Measurements from ENCODE around the gene PCDHGA9.
"Not testable (repeated sequence)": the region's sequence is repeated elsewhere in the genome, so short reads cannot be mapped to it uniquely, and the experiment has no call there.

The PCDHGA9 gene

DNA sequence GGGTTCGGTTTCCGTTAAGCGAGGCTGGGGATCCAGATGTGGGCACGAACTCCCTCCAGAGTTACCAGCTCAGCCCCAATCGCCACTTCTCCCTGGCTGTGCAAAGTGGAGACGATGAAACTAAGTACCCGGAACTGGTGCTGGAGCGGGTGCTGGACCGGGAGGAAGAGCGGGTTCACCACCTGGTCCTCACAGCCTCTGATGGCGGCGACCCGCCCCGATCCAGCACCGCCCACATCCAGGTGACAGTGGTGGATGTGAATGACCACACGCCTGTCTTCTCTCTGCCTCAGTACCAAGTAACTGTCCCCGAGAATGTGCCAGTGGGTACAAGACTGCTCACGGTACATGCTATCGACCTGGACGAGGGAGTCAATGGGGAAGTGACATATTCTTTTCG, 19.2 kb upstream of the PCDHGA9 start:
- in situ Hi-C loops (cut with MboI; ENCODE audit: low sequenced_read_pairs): no loop called here

DNA sequence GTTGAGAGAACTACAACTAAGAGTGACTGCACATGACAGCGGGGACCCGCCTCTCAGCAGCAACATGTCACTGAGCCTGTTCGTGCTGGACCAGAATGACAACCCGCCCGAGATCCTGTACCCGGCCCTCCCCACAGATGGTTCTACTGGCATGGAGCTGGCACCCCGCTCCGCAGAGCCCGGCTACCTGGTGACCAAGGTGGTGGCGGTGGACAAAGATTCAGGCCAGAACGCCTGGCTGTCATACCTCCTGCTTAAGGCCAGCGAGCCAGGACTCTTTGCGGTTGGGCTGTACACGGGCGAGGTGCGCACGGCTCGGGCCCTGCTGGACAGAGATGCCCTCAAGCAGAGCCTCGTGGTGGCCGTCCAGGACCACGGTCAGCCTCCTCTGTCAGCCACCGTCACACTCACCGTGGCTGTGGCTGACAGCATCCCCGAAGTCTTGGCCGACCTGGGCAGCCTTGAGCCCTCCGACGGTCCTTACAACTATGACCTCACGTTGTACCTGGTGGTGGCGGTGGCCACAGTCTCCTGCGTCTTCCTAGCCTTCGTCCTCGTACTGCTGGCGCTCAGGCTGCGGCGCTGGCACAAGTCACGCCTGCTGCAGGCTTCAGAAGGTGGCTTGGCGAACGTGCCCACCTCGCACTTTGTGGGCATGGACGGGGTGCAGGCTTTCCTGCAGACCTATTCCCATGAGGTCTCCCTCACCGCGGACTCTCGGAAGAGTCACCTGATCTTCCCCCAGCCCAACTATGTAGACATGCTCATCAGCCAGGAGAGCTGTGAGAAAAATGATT, 17.9 kb upstream of the PCDHGA9 start:
- in situ Hi-C loops (cut with MboI; ENCODE audit: low sequenced_read_pairs): no loop called here

DNA sequence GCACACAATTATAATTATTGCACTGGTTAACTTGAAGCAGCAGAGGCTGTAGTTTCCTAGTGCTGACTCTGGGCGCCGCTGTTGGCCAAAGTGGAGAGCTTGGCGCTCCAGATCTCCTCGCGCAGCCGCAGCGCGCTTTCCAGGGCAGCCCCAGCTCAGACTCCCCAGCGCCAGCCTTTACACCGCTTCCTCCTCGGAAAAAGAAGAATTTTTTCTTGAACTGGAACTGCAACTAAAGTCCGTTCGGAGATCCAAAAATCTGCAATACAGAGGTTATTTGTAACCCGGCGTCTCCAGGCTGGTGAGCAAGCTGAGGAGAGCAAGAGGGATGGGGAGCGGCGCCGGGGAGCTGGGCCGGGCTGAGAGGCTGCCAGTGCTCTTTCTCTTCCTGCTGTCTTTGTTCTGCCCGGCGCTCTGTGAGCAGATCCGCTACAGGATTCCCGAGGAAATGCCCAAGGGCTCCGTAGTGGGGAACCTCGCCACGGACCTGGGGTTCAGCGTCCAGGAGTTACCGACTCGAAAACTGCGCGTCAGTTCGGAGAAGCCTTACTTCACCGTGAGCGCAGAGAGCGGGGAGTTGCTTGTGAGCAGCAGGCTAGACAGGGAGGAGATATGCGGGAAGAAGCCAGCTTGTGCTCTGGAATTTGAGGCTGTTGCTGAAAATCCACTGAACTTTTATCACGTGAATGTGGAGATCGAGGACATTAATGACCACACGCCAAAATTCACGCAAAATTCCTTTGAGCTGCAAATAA, 14.8 kb upstream of the PCDHGA9 start, which contains the start of gene PCDHGB4:
Gene PCDHGB4 (plus strand): TSS at position 142 of the 755 bp plus-strand sequence. CDS start 187 bp downstream, at position 329.
- in situ Hi-C loops (cut with MboI; ENCODE audit: low sequenced_read_pairs): not testable (repeated sequence)

DNA sequence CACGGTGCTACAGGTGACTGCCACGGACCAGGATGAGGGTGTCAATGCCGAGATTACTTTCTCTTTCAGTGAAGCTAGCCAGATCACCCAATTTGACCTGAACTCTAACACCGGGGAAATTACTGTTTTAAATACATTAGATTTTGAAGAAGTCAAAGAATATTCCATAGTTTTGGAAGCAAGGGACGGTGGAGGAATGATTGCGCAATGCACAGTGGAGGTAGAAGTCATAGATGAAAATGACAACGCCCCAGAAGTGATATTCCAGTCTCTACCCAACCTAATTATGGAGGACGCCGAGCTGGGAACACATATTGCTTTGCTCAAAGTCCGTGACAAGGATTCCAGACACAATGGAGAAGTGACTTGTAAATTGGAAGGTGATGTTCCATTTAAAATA, 13.9 kb upstream of the PCDHGA9 start:
- in situ Hi-C loops (cut with MboI; ENCODE audit: low sequenced_read_pairs): no loop called here

DNA sequence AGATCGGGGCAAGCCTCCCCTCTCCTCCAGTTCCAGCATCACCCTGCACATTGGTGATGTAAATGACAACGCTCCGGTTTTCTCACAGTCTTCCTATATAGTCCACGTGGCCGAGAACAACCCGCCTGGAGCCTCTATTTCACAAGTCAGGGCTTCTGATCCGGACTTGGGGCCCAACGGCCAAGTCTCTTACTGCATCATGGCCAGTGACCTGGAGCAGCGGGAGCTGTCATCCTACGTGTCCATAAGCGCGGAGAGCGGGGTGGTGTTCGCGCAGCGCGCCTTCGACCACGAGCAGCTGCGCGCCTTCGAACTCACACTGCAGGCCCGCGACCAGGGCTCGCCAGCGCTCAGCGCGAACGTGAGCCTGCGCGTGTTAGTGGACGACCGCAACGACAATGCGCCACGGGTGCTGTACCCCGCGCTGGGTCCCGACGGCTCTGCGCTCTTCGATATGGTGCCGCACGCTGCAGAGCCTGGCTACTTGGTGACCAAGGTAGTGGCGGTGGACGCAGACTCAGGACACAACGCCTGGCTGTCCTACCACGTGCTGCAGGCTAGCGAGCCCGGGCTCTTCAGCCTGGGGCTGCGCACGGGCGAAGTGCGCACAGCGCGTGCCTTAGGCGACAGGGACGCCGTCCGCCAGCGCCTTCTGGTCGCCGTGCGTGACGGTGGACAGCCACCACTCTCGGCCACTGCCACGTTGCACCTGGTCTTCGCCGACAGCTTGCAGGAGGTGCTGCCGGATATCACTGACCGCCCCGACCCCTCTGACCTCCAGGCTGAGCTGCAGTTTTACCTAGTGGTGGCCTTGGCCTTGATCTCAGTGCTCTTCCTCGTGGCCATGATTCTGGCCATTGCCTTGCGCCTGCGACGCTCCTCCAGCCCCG, 13.2 kb upstream of the PCDHGA9 start:
- in situ Hi-C loops (cut with MboI; ENCODE audit: low sequenced_read_pairs): no loop called here

DNA sequence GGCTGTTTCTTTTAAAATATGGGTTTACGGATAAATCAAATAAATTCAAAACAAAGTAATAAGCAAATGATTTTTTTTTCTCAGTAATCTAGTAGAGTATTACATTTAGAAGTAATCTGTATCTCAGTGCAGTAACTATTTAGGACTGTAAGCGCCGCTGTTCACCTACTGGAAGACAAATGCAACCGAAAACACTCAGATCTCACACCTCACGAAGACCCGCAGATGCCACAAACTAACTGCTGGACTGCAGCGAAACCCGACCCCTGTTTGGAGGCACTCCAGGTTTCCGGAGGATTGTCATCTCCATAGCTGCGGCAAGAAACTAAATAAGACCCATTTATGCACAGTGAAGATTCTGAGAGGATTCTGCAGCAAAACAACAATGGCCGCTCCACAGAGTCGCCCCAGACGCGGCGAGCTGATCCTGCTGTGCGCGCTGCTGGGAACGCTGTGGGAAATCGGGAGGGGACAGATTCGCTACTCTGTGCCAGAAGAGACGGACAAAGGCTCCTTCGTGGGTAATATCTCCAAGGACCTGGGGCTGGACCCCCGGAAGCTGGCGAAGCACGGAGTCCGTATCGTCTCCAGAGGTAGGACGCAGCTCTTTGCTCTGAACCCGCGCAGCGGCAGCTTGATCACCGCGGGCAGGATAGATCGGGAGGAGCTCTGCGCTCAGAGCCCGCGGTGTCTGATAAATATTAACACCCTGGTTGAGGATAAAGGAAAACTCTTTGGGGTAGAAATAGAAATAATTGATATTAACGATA, 10.0 kb upstream of the PCDHGA9 start, which contains the start of gene PCDHGA8:
Gene PCDHGA8 (plus strand): TSS at position 205 of the 770 bp plus-strand sequence. CDS start 181 bp downstream, at position 386.
- in situ Hi-C loops (cut with MboI; ENCODE audit: low sequenced_read_pairs): no loop called here

DNA sequence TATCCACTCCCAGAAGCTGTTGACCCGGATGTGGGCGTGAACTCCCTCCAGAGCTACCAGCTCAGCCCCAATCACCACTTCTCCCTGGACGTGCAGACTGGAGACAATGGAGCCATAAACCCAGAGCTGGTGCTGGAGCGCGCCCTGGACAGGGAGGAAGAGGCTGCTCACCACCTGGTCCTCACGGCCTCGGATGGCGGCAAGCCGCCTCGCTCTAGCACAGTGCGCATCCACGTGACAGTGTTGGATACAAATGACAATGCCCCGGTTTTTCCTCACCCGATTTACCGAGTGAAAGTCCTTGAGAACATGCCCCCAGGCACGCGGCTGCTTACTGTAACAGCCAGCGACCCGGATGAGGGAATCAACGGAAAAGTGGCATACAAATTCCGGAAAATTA, 9.3 kb upstream of the PCDHGA9 start:
- in situ Hi-C loops (cut with MboI; ENCODE audit: low sequenced_read_pairs): no loop called here

DNA sequence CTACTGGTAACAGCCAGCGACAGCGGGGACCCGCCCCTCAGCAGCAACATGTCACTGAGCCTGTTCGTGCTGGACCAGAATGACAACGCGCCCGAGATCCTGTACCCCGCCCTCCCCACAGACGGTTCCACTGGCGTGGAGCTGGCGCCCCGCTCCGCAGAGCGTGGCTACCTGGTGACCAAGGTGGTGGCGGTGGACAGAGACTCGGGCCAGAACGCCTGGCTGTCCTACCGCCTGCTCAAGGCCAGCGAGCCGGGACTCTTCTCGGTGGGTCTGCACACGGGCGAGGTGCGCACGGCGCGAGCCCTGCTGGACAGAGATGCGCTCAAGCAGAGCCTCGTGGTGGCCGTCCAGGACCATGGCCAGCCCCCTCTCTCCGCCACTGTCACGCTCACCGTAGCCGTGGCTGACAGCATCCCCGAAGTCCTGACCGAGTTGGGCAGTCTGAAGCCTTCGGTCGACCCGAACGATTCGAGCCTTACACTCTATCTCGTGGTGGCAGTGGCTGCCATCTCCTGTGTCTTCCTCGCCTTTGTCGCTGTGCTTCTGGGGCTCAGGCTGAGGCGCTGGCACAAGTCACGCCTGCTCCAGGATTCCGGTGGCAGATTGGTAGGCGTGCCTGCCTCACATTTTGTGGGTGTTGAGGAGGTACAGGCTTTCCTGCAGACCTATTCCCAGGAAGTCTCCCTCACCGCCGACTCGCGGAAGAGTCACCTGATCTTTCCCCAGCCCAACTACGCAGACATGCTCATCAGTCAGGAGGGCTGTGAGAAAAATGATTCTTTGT, 8.0 kb upstream of the PCDHGA9 start:
- in situ Hi-C loops (cut with MboI; ENCODE audit: low sequenced_read_pairs): not testable (repeated sequence)

DNA sequence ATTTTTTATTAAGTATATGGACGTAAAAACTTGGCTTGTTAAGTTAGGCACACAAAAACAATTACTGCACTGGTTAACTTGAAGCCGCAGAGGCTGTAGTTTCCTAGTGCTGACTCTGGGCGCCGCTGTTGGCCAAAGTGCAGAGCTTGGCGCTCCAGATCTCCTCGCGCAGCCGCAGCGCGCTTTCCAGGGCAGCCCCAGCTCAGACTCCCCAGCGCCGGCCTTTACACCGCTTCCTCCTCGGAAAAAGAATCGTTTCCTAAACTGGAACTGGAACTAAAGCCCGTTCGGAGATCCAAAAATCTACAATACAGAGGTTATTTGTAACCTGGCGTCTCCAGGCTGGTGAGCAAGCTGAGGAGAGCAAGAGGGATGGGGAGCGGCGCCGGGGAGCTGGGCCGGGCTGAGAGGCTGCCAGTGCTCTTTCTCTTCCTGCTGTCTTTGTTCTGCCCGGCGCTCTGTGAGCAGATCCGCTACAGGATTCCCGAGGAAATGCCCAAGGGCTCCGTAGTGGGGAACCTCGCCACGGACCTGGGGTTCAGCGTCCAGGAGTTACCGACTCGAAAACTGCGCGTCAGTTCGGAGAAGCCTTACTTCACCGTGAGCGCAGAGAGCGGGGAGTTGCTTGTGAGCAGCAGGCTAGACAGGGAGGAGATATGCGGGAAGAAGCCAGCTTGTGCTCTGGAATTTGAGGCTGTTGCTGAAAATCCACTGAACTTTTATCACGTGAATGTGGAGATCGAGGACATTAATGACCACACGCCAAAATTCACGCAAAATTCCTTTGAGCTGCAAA, 4.6 kb upstream of the PCDHGA9 start, which contains the start of gene PCDHGB5:
Gene PCDHGB5 (plus strand): TSS at position 192 of the 796 bp plus-strand sequence. CDS start 181 bp downstream, at position 373.
- in situ Hi-C loops (cut with MboI; ENCODE audit: low sequenced_read_pairs): not testable (repeated sequence)

DNA sequence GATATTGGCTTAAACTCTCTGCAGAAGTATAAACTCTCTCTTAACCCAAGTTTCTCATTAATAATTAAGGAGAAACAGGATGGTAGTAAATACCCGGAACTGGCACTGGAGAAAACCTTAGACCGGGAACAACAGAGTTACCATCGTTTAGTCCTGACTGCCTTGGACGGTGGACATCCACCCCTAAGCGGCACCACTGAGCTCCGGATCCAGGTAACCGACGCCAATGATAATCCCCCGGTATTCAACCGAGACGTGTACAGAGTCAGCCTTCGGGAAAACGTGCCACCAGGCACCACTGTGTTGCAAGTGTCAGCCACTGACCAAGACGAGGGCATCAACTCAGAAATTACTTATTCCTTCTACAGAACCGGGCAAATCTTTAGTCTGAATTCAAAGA, 4.0 kb upstream of the PCDHGA9 start:
- in situ Hi-C loops (cut with MboI; ENCODE audit: low sequenced_read_pairs): no loop called here

DNA sequence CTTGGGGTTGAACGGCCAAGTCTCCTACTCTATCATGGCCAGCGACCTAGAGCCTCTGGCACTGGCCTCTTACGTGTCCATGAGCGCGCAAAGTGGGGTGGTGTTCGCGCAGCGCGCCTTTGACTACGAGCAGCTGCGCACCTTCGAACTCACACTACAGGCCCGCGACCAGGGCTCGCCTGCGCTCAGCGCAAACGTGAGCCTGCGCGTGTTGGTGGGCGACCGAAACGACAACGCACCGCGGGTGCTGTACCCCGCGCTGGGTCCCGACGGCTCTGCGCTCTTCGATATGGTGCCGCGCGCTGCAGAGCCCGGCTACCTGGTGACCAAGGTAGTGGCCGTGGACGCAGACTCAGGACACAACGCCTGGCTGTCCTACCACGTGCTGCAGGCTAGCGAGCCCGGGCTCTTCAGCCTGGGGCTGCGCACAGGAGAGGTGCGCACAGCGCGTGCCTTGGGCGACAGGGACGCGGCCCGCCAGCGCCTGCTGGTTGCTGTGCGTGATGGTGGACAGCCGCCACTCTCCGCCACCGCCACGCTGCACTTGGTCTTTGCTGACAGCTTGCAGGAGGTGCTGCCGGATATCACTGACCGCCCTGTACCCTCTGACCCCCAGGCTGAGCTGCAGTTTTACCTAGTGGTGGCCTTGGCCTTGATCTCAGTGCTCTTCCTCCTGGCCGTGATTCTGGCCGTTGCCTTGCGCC, 2.9 kb upstream of the PCDHGA9 start:
- in situ Hi-C loops (cut with MboI; ENCODE audit: low sequenced_read_pairs): no loop called here

DNA sequence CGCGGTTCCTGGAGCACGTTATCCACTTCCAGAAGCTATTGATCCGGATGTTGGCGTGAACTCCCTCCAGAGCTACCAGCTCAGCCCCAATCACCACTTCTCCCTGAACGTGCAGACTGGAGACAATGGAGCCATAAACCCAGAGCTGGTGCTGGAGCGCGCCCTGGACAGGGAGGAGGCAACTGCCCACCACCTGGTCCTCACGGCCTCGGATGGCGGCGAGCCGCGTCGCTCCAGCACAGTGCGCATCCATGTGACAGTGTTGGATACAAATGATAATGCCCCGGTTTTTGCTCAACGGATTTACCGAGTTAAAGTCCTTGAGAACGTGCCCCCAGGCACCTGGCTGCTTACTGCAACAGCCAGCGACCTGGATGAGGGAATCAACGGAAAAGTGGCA, 809 bp downstream of the PCDHGA9 start:
- in situ Hi-C loops (cut with MboI; ENCODE audit: low sequenced_read_pairs): no loop called here

DNA sequence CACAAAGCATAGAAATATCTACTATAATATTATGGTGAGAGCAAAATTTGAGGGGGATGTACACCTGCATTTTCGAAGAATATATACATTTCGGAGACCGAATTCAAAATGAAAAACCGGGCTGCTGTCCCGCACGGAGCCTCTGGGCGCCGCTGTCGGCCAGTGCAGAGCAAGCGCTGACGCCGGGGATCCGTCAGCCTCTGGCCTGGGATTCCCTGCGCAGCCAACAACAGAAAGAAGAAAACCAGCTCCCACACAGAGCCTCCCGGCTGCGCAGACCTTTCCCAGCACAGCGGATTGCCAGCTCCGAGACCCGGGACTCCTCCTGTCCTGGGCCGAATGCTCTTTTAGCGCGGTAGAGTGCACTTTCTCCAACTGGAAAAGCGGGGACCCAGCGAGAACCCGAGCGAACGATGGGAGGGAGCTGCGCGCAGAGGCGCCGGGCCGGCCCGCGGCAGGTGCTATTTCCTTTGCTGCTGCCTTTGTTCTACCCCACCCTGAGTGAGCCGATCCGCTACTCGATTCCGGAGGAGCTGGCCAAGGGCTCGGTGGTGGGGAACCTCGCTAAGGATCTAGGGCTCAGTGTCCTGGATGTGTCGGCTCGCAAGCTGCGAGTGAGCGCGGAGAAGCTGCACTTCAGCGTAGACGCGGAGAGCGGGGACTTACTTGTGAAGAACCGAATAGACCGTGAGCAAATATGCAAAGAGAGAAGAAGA, 5.4 kb downstream of the PCDHGA9 start, which contains the start of gene PCDHGB6:
Gene PCDHGB6 (plus strand): TSS at position 232 of the 716 bp plus-strand sequence. CDS start 182 bp downstream, at position 414.
- in situ Hi-C loops (cut with MboI; ENCODE audit: low sequenced_read_pairs): not testable (repeated sequence)

DNA sequence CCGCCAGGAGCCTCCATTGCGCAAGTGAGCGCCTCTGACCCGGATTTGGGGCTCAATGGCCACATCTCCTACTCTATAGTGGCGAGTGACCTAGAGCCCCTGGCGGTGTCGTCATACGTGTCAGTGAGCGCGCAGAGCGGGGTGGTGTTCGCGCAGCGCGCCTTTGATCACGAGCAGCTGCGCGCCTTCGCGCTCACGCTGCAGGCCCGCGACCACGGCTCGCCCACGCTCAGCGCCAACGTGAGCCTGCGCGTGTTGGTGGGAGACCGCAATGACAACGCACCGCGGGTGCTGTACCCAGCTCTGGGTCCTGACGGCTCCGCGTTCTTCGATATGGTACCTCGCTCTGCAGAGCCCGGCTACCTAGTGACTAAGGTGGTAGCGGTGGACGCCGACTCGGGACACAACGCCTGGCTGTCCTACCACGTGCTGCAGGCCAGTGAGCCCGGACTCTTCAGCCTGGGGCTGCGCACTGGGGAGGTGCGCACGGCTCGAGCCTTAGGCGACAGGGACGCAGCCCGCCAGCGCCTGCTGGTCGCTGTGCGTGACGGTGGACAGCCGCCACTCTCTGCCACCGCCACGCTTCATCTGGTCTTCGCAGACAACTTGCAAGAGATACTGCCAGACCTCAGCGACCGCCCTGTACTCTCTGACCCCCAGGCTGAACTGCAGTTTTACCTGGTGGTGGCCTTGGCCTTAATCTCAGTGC, 7.2 kb downstream of the PCDHGA9 start:
- in situ Hi-C loops (cut with MboI; ENCODE audit: low sequenced_read_pairs): no loop called here

DNA sequence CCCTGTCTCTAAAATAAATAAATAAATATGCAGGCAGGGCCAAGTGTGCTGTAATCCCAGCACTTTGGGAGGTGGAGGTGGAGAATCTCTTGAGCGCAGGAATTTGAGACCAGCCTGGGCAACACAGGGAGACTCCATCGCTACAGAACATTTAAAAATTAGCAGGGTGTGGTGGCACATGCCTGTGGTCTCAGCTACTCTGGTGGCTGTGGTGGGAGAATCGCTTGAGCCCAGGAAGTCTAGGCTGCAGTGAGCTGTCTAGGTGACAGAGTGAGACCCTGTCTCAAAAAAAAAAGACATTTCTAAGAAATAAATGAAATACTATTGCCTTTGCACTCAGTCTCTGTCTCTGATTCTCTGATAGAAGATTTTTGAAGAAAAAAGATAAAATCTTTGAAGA, 9.0 kb downstream of the PCDHGA9 start:
- in situ Hi-C loops (cut with MboI; ENCODE audit: low sequenced_read_pairs): no loop called here

DNA sequence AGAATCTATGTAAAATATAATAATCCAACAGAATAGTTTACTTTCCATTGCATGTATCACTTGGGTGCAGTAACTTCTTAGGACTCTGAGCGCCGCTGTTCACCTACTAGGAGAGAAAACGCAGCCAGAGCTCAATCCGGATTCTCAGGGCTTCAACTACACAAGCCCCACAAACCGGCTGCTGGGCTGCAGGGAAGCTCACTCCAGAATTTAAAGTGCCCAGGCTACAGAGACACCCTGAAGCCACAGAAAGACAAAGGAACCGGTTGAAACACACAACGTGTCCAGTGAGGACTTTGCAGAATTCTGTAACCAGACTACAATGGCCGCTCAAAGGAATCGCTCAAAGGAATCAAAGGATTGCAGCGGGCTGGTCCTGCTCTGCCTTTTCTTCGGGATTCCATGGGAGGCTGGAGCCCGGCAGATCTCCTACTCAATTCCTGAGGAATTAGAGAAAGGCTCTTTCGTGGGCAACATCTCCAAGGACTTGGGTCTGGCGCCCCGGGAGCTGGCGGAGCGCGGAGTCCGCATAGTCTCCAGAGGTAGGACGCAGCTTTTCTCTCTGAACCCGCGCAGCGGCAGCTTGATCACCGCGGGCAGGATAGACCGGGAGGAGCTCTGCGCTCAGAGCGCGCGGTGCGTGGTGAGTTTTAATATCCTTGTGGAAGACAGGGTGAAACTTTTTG, 10.4 kb downstream of the PCDHGA9 start, which contains the start of gene PCDHGA10:
Gene PCDHGA10 (plus strand): TSS at position 134 of the 686 bp plus-strand sequence. CDS start 189 bp downstream, at position 323.
- in situ Hi-C loops (cut with MboI; ENCODE audit: low sequenced_read_pairs): no loop called here

All from HL-60/S4 treated with retinoic acid at 250 ng/mL for 4 days and 3 days (cell line).